Prostate gland (tissue), 2 donors: ENCODE measurements around the gene COX10.
"Not testable (repeated sequence)": the region's sequence is repeated elsewhere in the genome, so short reads cannot be mapped to it uniquely, and the experiment has no call there.

Source experiments
- CTCF ChIP-seq, 4 experiments: fragments of 200-600 bp in 2 of 4; fragments of 450-650 bp in 2 of 4; sonication (generic) in 2 of 4; IDR thresholded peaks; 1 replicate in 3 of 4; 2 replicates in 1 of 4; pipeline ENCODE4 v1.5.1; 2016 to 2019; ENCODE audit warnings: antibody characterized with exemption in 4 of 4, mild to moderate bottlenecking in 2 of 4, moderate library complexity in 2 of 4
- POLR2A ChIP-seq: fragments of 450-650 bp; IDR thresholded peaks from one replicate; pipeline ENCODE4 v1.6.1; 2016; ENCODE audit warnings: antibody characterized with exemption, mild to moderate bottlenecking
- POLR2AphosphoS5 ChIP-seq: sonication (generic); formaldehyde crosslinking; IDR thresholded peaks from one replicate; pipeline ENCODE4 v1.6.1; 2017; ENCODE audit warnings: antibody characterized with exemption

GRCh38 chr17:14236032-14236431 lies 166.7 kb downstream of the COX10 start:
- TF ChIP-seq CTCF (IDR thresholded peaks at IDR 0.05); POLR2A; POLR2AphosphoS5: not testable (repeated sequence)
